ENCODE results near the gene FEZ2.

DNA sequence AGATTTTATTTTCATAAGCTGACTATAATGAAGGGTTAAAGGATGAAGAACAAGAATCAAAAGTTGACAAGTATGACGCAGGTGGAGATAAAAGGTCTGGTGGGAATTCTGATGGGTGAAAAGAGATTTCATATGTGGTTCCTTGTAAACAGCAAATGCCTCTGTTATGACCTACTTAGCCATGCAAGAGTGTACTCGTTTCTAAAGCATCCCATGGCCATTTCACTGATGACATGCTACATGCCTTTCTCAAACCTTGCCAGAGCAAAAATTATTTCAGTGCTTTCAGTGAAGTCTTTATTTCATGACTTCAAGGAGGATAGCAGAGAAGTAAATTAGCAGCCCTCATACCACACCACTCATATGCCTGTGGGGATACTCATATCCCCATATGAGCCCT is 71.7 kb downstream of the FEZ2 start:
- TF ChIP-seq POLR2A (IDR thresholded peaks at IDR 0.05; ENCODE audit: low read length) (no peak), GATA1 (IDR thresholded peaks at IDR 0.05; ENCODE audit: low read depth, low read length) (no peak)
